ENCODE data around the gene DIAPH2. TPM values are rescaled to one million over a fixed set of nuclear protein-coding genes. Genes with fewer than 3 reads are reported as not detected.
A peak's percentile ranks its signal among the peaks of the same experiment; 100 is the strongest.

DIAPH2 gene
- total and polyA plus RNA-seq, 4 donors: 7.2 to 57.6 (median 15.5) TPM

DNA sequence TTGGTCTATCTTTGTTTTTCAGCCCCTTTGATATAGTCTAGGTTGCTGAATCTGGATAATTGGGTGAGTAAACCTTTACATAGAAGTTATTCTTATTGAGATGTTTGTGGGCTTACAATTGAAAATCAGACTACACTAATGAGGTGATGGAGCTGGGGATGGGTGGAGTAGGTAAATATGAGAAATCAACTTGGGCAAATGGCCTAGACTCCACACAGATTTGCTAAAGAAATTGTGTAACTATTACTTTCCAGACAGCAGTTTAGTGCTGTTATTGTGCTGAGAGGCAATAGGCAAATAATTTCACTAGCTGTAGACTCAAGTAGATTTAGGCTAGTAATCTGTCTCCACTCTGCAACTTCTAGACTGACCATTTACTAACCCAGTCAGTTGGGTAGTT, 8.2 kb downstream of the DIAPH2 start:
- TF ChIP-seq, protein P1, sequence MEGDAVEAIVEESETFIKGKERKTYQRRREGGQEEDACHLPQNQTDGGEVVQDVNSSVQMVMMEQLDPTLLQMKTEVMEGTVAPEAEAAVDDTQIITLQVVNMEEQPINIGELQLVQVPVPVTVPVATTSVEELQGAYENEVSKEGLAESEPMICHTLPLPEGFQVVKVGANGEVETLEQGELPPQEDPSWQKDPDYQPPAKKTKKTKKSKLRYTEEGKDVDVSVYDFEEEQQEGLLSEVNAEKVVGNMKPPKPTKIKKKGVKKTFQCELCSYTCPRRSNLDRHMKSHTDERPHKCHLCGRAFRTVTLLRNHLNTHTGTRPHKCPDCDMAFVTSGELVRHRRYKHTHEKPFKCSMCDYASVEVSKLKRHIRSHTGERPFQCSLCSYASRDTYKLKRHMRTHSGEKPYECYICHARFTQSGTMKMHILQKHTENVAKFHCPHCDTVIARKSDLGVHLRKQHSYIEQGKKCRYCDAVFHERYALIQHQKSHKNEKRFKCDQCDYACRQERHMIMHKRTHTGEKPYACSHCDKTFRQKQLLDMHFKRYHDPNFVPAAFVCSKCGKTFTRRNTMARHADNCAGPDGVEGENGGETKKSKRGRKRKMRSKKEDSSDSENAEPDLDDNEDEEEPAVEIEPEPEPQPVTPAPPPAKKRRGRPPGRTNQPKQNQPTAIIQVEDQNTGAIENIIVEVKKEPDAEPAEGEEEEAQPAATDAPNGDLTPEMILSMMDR (IDR thresholded peaks at IDR 0.05; ENCODE audit: control extremely low read depth, extremely low read depth): no peak
- Histone ChIP-seq H3K36me3 (ENCODE audit: control insufficient read depth in 4 of 4, insufficient read depth in 4 of 4, low read length in 4 of 4) (no peaks in the 10 kb centered on the region), H3K27me3 (ENCODE audit: control insufficient read depth in 3 of 3, insufficient read depth in 3 of 3, low read length in 2 of 3) (peaks cover 0 to 10% (median 7%) of the 10 kb centered on the region in 3 donors), H3K4me1 (ENCODE audit: control insufficient read depth in 5 of 5, insufficient read depth in 5 of 5, low read length in 5 of 5) (peaks cover 0 to 8% (median 3%) of the 10 kb centered on the region in 5 donors), H3K27ac (ENCODE audit: low read depth in 1 of 2, low read length in 1 of 2) (no peak overlapping the region), H3K4me3 (no peak overlapping the region), H3K9me3 (ENCODE audit: control insufficient read depth in 4 of 4, insufficient read depth in 3 of 4, low read length in 3 of 4) (no peaks in the 10 kb centered on the region), H3K9ac (ENCODE audit: insufficient read depth in 1 of 2, low read length in 2 of 2) (no peak overlapping the region)
- ATAC-seq (ENCODE audit: insufficient read depth, low FRiP score) (no peak), DNase-seq (peak in 2 of 3 donors; percentile 37 to 47)

DNA sequence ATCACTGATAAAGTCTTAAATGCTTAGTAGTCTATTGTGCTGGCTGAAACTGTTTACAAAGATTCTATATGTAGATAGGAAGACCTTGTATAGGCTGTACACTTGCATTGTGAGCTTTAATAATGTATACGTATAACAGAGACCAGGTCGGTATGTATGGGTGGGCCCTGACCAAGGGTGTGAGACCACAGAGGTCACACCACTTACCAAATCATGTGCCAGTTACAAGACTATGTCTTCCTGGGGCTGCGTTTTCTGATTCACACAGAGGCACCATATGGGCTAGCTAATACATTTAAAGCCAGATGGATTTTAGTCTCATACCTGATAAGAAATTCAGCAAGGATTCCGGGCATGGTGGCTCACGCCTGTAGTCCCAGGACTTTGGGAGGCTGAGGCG, 8.8 kb downstream of the DIAPH2 start:
- TF ChIP-seq, protein P1 (IDR thresholded peaks at IDR 0.05; ENCODE audit: control extremely low read depth, extremely low read depth): no peak
- Histone ChIP-seq H3K27ac (ENCODE audit: low read depth in 1 of 2, low read length in 1 of 2) (no peak overlapping the region), H3K9ac (ENCODE audit: insufficient read depth in 1 of 2, low read length in 2 of 2) (no peak overlapping the region), H3K4me1 (ENCODE audit: control insufficient read depth in 5 of 5, insufficient read depth in 5 of 5, low read length in 5 of 5) (peaks cover 0 to 8% (median 3%) of the 10 kb centered on the region in 5 donors), H3K9me3 (ENCODE audit: control insufficient read depth in 4 of 4, insufficient read depth in 3 of 4, low read length in 3 of 4) (no peaks in the 10 kb centered on the region), H3K27me3 (ENCODE audit: control insufficient read depth in 3 of 3, insufficient read depth in 3 of 3, low read length in 2 of 3) (peaks cover 0 to 10% (median 7%) of the 10 kb centered on the region in 3 donors), H3K36me3 (ENCODE audit: control insufficient read depth in 4 of 4, insufficient read depth in 4 of 4, low read length in 4 of 4) (no peaks in the 10 kb centered on the region), H3K4me3 (no peak overlapping the region)
- DNase-seq: no peak
- ATAC-seq (ENCODE audit: insufficient read depth, low FRiP score): no peak
- 89 to 96% methylated on average over 6 of the region's 6 CpGs for WGBS, 2 donors

DNA sequence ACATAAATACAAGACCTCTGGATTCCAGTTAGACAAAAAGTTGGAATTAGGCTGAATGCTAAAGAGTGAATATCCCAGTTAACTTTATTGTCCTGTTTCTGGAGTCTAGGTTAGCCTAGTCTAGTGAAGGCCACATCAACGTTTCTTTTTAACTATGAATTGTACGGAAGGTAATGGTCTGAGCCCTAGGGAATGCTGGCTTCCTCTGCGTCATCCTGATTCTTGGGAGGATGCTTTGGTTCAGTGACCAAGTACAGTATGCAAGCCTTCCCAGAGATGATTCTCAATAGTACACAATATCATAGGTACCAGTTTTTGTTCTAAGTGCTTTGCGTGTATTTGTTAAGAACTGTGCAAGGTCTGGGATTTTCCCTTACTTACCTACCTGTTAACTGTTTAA, 11.8 kb downstream of the DIAPH2 start:
- Histone ChIP-seq H3K4me3 (no peak overlapping the region), H3K36me3 (ENCODE audit: control insufficient read depth in 4 of 4, insufficient read depth in 4 of 4, low read length in 4 of 4) (no peaks in the 10 kb centered on the region), H3K9me3 (ENCODE audit: control insufficient read depth in 4 of 4, insufficient read depth in 3 of 4, low read length in 3 of 4) (no peaks in the 10 kb centered on the region), H3K27me3 (ENCODE audit: control insufficient read depth in 3 of 3, insufficient read depth in 3 of 3, low read length in 2 of 3) (peaks cover 0 to 9% (median 5%) of the 10 kb centered on the region in 3 donors), H3K27ac (ENCODE audit: low read depth in 1 of 2, low read length in 1 of 2) (no peak overlapping the region), H3K9ac (ENCODE audit: insufficient read depth in 1 of 2, low read length in 2 of 2) (no peak overlapping the region), H3K4me1 (ENCODE audit: control insufficient read depth in 5 of 5, insufficient read depth in 5 of 5, low read length in 5 of 5) (peaks cover 0 to 8% (median 1%) of the 10 kb centered on the region in 5 donors)
- no peak for ATAC-seq (ENCODE audit: insufficient read depth, low FRiP score)
- TF ChIP-seq, protein P1 (IDR thresholded peaks at IDR 0.05; ENCODE audit: control extremely low read depth, extremely low read depth): no peak
- DNase-seq: no peak
- 84 to 99% methylated on average over 4 of the region's 4 CpGs for WGBS, 2 donors

DNA sequence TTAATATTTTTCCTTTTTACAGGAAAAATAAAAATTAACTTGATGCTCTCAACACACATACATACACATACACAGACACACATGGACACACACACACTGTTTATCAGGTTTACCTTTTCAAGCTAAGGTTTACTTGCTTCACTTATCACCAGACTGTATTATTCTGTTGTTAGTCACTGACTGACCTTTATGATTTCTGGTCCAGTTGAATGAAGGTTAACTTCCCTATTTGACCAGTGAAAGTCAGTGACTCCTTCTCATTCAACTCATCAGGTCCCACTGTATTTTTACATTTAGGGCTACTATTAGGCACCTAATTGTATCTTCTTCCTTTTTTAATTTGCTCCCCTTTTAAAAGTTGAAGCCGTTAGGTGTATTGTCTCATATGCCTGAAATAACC, 16.0 kb downstream of the DIAPH2 start:
- H3K9ac ChIP-seq (ENCODE audit: insufficient read depth in 1 of 2, low read length in 2 of 2): no peak overlapping the region
- 91 to 92% methylated on average over 1 of the region's 1 CpG for WGBS, 2 donors
- DNase-seq (no peak), ATAC-seq (ENCODE audit: insufficient read depth, low FRiP score) (no peak)
- peaks cover 0 to 2% (median 0%) of the 10 kb centered on the region in 5 donors for H3K4me1 ChIP-seq (ENCODE audit: control insufficient read depth in 5 of 5, insufficient read depth in 5 of 5, low read length in 5 of 5)
- TF ChIP-seq, protein P1 (IDR thresholded peaks at IDR 0.05; ENCODE audit: control extremely low read depth, extremely low read depth): no peak
- H3K27me3 ChIP-seq (ENCODE audit: control insufficient read depth in 3 of 3, insufficient read depth in 3 of 3, low read length in 2 of 3): peaks cover 0 to 11% (median 4%) of the 10 kb centered on the region in 3 donors
- no peaks in the 10 kb centered on the region for H3K36me3 ChIP-seq (ENCODE audit: control insufficient read depth in 4 of 4, insufficient read depth in 4 of 4, low read length in 4 of 4)
- no peaks in the 10 kb centered on the region for H3K9me3 ChIP-seq (ENCODE audit: control insufficient read depth in 4 of 4, insufficient read depth in 3 of 4, low read length in 3 of 4)
- H3K27ac ChIP-seq (ENCODE audit: low read depth in 1 of 2, low read length in 1 of 2): no peak overlapping the region
- H3K4me3 ChIP-seq: no peak overlapping the region
